HCT116 (cell line): ENCODE results near the gene PDE4D. TPM values are rescaled to one million over a fixed set of nuclear protein-coding genes. Genes with fewer than 3 reads are reported as not detected.

Experiments used
- ATAC-seq: fragments of 200-7000 bp; cut with Tn5 transposase; 2 replicates; pipeline ENCODE4 v1.9.1; 2020; ENCODE audit warnings: mild to moderate bottlenecking, moderate library complexity
- BruUV-seq: library from RNA; stranded (reverse); fragments of 400-500 nt; replicated peaks from 2 replicates; lab custom pipeline; 2021; lab: Mats Ljungman, UMichigan
- CTCF ChIA-PET: fragments of 300-600 bp; sonication (Branson Sonifier 250); formaldehyde crosslinking; loops from one replicate; lab custom pipeline; 2021; ENCODE audit warnings: antibody characterized with exemption; lab: Charles Lee
- POLR2A ChIA-PET: fragments of 300-600, 350-600 bp; sonication (Branson Sonifier 250); formaldehyde crosslinking; loops from one replicate; lab custom pipeline; 2021; ENCODE audit warnings: antibody characterized with exemption; lab: Charles Lee
- RAD21 ChIA-PET, 2 experiments: fragments of 300-600 bp; sonication (Branson Sonifier 250); formaldehyde crosslinking; loops; one replicate each; lab custom pipeline; 2023; ENCODE audit warnings: low total read pairs in 2 of 2; ENCODE audit not compliant: uncharacterized antibody in 2 of 2, unreplicated experiment in 2 of 2, low non-redundant PET in 1 of 2; lab: Charles Lee
- DNase-seq: peaks from one replicate; pipeline ENCODE4 v3.0.0-alpha.2; 2010; ENCODE audit warnings: low read depth, low spot score
- H2AFZ ChIP-seq: fragments of 200-600 bp; shearing (Covaris generic), sonication (generic); 2 replicates; pipeline ENCODE4 v1.6.1; 2017; ENCODE audit warnings: low read depth, mixed run types, mixed read lengths, antibody characterized with exemption, low read length; ENCODE audit not compliant: poor library complexity, severe bottlenecking
- H3K27ac ChIP-seq: 2 replicates; pipeline ENCODE4 v1.5.1; 2012; ENCODE audit warnings: low read depth, low read length
- H3K27me3 ChIP-seq: fragments of 200-600 bp; sonication (generic); 2 replicates; pipeline ENCODE4 v1.6.1; 2016; ENCODE audit warnings: mixed run types, low read length, mixed read lengths; ENCODE audit not compliant: insufficient read depth
- H3K36me3 ChIP-seq, 2 experiments: fragments of 200-500 bp in 1 of 2; fragments of 200-600 bp in 1 of 2; sonication (Bioruptor generic) in 1 of 2; sonication (generic) in 1 of 2; 2 replicates each; pipeline versions ENCODE4 v1.5.1 to v1.6.1; 2014 to 2016; ENCODE audit warnings: low read length in 2 of 2, inconsistent platforms in 1 of 2, mixed read lengths in 1 of 2, mixed run types in 1 of 2; ENCODE audit not compliant: insufficient read depth in 2 of 2, control insufficient read depth in 1 of 2
- H3K4me1 ChIP-seq, 2 experiments: fragments of 200-600 bp in 1 of 2; sonication (generic) in 1 of 2; 2 replicates each; pipeline versions ENCODE4 v1.5.1 to v1.6.1; 2012 to 2017; ENCODE audit warnings: low read length in 2 of 2, inconsistent platforms in 1 of 2, mild to moderate bottlenecking in 1 of 2, mixed read lengths in 1 of 2, mixed run types in 1 of 2, moderate library complexity in 1 of 2; ENCODE audit not compliant: insufficient read depth in 2 of 2, control insufficient read depth in 1 of 2
- H3K4me2 ChIP-seq: fragments of 200-600 bp; sonication (generic); 2 replicates; pipeline ENCODE4 v1.6.1; 2017; ENCODE audit warnings: mixed run types, low read length, mixed read lengths
- H3K4me3 ChIP-seq, 2 experiments: fragments of 200-600 bp in 1 of 2; sonication (generic) in 1 of 2; replicated peaks in 1 of 2; 2 replicates each; pipeline ENCODE4 v1.5.1; 2011 to 2016; ENCODE audit warnings: low read length in 2 of 2, control low read depth in 1 of 2, low read depth in 1 of 2, mild to moderate bottlenecking in 1 of 2, mixed read lengths in 1 of 2, mixed run types in 1 of 2
- H3K79me2 ChIP-seq: fragments of 200-600 bp; sonication (generic); 2 replicates; pipeline ENCODE4 v1.6.1; 2017; ENCODE audit warnings: mild to moderate bottlenecking, mixed run types, low read length, moderate library complexity, mixed read lengths; ENCODE audit not compliant: insufficient read depth
- H3K9ac ChIP-seq: fragments of 200-600 bp; sonication (generic); 2 replicates; pipeline ENCODE4 v1.6.1; 2016; ENCODE audit warnings: low read length, mixed read lengths
- H3K9me2 ChIP-seq: fragments of 200-600 bp; sonication (generic), shearing (Covaris generic); 2 replicates; pipeline ENCODE4 v1.6.1; 2017; ENCODE audit warnings: mixed run types, mild to moderate bottlenecking, moderate library complexity; ENCODE audit not compliant: insufficient read depth
- H3K9me3 ChIP-seq, 2 experiments: fragments of 200-500 bp in 1 of 2; fragments of 200-600 bp in 1 of 2; sonication (Bioruptor generic) in 1 of 2; sonication (generic) in 1 of 2; 2 replicates each; pipeline ENCODE4 v1.6.1; 2014 to 2017; ENCODE audit warnings: low read length in 2 of 2, mixed read lengths in 2 of 2, inconsistent platforms in 1 of 2, low read depth in 1 of 2, mild to moderate bottlenecking in 1 of 2, mixed run types in 1 of 2, moderate library complexity in 1 of 2; ENCODE audit not compliant: control insufficient read depth in 1 of 2, insufficient read depth in 1 of 2
- H4K20me1 ChIP-seq: fragments of 200-600 bp; sonication (generic), shearing (Covaris generic); 2 replicates; pipeline ENCODE4 v1.6.1; 2017; ENCODE audit warnings: mixed run types, mild to moderate bottlenecking, moderate library complexity; ENCODE audit not compliant: insufficient read depth
- ELF1 ChIP-seq: IDR thresholded peaks from 2 replicates; pipeline ENCODE4 v1.6.1; 2012; ENCODE audit warnings: low read depth, borderline replicate concordance
- EZH2 ChIP-seq: fragments of 200-600 bp; sonication (generic); IDR thresholded peaks from 2 replicates; pipeline ENCODE4 v1.6.1; 2017; ENCODE audit warnings: antibody characterized with exemption, mixed run types
- POLR2A ChIP-seq: IDR thresholded peaks from 2 replicates; pipeline ENCODE4 v1.7.0; 2011; ENCODE audit warnings: borderline replicate concordance; ENCODE audit not compliant: insufficient read depth, insufficient read length; ENCODE audit errors: extremely low read depth
- POLR2AphosphoS5 ChIP-seq: IDR thresholded peaks from 2 replicates; pipeline ENCODE4 v1.6.1; 2011; ENCODE audit warnings: mild to moderate bottlenecking, low read depth, low read length, moderate library complexity
- RAD21 ChIP-seq: IDR thresholded peaks from 2 replicates; pipeline ENCODE4 v1.6.1; 2012; ENCODE audit warnings: low read depth, mild to moderate bottlenecking
- SIN3A ChIP-seq: IDR thresholded peaks from 2 replicates; pipeline ENCODE4 v1.6.1; 2012; ENCODE audit warnings: low read depth
- SP1 ChIP-seq: IDR thresholded peaks from 2 replicates; pipeline ENCODE4 v1.6.1; 2012; ENCODE audit warnings: low read depth
- TCF7L2 ChIP-seq: IDR thresholded peaks from 2 replicates; pipeline ENCODE4 v1.7.0; 2011; ENCODE audit warnings: borderline replicate concordance, inconsistent platforms; ENCODE audit not compliant: insufficient read depth, insufficient read length; ENCODE audit errors: extremely low read depth
- YY1 ChIP-seq: IDR thresholded peaks from 2 replicates; pipeline ENCODE4 v1.6.1; 2011; ENCODE audit warnings: low read length, low read depth, moderate library complexity, mild to moderate bottlenecking; ENCODE audit not compliant: insufficient replicate concordance; ENCODE audit errors: extremely low read depth
- ZFX ChIP-seq: fragments of 450-650 bp; IDR thresholded peaks from 2 replicates; pipeline ENCODE4 v1.6.1; 2017
- ZNF274 ChIP-seq: fragments of 200-500 bp; sonication (Bioruptor generic); IDR thresholded peaks from 2 replicates; pipeline ENCODE4 v1.6.1; 2014; ENCODE audit warnings: mild to moderate bottlenecking, low read depth, low read length, inconsistent platforms
- intact Hi-C: fragments of 100-400 bp; cut with micrococcal nuclease; formaldehyde crosslinking; loops from 2 replicates; pipeline ENCODE4 v1.10.0; 2022
- total RNA-seq: library from RNA; stranded (reverse); gene quantifications from one replicate; pipeline ENCODE4 v1.2.1, GENCODE V29; 2021; ENCODE audit not compliant: unreplicated experiment
- TF ChIP-seq, protein P1 (sequence below): IDR thresholded peaks from 2 replicates; pipeline ENCODE4 v1.6.1; 2012
- TF ChIP-seq, protein P2 (sequence below): IDR thresholded peaks from 2 replicates; pipeline ENCODE4 v1.6.1; 2012
- TF ChIP-seq, protein P3 (sequence below), 3 experiments: fragments of 200-600 bp in 1 of 3; sonication (generic) in 1 of 3; IDR thresholded peaks in 2 of 3; conservative IDR thresholded peaks in 1 of 3; 2 replicates each; pipeline ENCODE4 v1.5.1; 2012 to 2017; ENCODE audit warnings: low read depth in 2 of 3, low read length in 2 of 3, antibody characterized with exemption in 1 of 3, borderline replicate concordance in 1 of 3, control low read depth in 1 of 3, mild to moderate bottlenecking in 1 of 3, mixed read lengths in 1 of 3, mixed run types in 1 of 3, moderate library complexity in 1 of 3; ENCODE audit not compliant: insufficient read depth in 1 of 3
- TF ChIP-seq, protein P4 (sequence below): IDR thresholded peaks from 2 replicates; pipeline ENCODE4 v1.6.1; 2012; ENCODE audit warnings: low read depth
- TF ChIP-seq, protein P5 (sequence below): IDR thresholded peaks from 2 replicates; pipeline ENCODE4 v1.6.1; 2011; ENCODE audit warnings: mild to moderate bottlenecking, low read length, moderate library complexity; ENCODE audit not compliant: insufficient replicate concordance; ENCODE audit errors: extremely low read depth

The PDE4D gene
- total RNA-seq, 1 experiment from 2014 or later: 1.1 TPM

DNA sequence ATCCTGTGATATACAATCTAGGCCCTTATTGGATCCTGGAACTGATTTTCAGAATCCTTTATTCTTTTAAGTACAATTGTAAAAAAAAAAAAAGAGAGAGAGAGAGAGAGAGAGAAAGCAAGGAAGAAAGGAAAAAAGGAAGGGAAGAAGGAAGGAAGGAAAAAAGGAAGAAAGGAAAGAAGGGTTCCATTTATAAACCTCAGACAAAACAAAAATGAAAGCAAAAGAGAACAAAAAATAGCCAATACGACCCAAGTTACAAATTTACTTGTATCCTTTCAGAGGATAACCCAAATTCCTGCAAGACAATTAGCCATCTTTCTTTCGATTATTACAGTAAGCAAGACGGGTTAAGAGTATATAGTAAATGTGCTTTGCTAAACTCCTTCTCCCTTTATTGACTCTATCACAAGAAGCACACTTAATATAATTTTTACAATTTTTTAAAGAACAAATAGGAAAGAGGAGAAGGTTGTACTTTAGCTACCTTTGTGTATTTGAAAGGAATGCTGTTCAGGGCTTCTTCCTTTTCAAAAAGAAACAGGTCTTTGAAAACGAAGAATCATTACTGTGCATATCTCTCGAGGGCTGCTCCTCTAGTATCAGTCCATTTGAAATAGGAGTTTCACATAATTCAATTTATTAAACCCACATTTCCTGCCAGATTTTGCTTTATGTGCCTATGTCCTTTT, 767.4 kb downstream of the PDE4D start:
- BruUV-seq: no TSS peak
- intact Hi-C loops: loop anchor here (10.0 kb wide), 1 partner anchor 1331 kb away; no protein-coding TSS in a partner anchor
- H3K9ac ChIP-seq: no peak overlapping the region
- ChIA-PET CTCF (no interaction called here), RAD21 (no interaction called here), POLR2A (no interaction called here)
- H3K4me2 ChIP-seq: no peak overlapping the region
- no peak for DNase-seq
- H3K4me3 ChIP-seq: no peak overlapping the region
- no peaks in the 10 kb centered on the region for H3K79me2 ChIP-seq
- no peak overlapping the region for H2AFZ ChIP-seq
- H3K36me3 ChIP-seq: no peaks in the 10 kb centered on the region
- H3K27me3 ChIP-seq: no peaks in the 10 kb centered on the region
- H3K27ac ChIP-seq: no peak overlapping the region
- TF ChIP-seq, protein P1, sequence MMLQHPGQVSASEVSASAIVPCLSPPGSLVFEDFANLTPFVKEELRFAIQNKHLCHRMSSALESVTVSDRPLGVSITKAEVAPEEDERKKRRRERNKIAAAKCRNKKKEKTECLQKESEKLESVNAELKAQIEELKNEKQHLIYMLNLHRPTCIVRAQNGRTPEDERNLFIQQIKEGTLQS: no peak
- TF ChIP-seq TCF7L2 (no peak), ZFX (no peak), POLR2AphosphoS5 (no peak), POLR2A (no peak), ELF1 (no peak), SIN3A (no peak), YY1 (no peak), SP1 (no peak), ZNF274 (no peak), EZH2 (no peak), RAD21 (no peak)
- TF ChIP-seq, protein P2, sequence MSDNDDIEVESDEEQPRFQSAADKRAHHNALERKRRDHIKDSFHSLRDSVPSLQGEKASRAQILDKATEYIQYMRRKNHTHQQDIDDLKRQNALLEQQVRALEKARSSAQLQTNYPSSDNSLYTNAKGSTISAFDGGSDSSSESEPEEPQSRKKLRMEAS: no peak
- TF ChIP-seq, protein P3, sequence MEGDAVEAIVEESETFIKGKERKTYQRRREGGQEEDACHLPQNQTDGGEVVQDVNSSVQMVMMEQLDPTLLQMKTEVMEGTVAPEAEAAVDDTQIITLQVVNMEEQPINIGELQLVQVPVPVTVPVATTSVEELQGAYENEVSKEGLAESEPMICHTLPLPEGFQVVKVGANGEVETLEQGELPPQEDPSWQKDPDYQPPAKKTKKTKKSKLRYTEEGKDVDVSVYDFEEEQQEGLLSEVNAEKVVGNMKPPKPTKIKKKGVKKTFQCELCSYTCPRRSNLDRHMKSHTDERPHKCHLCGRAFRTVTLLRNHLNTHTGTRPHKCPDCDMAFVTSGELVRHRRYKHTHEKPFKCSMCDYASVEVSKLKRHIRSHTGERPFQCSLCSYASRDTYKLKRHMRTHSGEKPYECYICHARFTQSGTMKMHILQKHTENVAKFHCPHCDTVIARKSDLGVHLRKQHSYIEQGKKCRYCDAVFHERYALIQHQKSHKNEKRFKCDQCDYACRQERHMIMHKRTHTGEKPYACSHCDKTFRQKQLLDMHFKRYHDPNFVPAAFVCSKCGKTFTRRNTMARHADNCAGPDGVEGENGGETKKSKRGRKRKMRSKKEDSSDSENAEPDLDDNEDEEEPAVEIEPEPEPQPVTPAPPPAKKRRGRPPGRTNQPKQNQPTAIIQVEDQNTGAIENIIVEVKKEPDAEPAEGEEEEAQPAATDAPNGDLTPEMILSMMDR (IDR thresholded peaks at IDR 0.05 in 2 of 3, conservative IDR thresholded peaks at IDR 0.05 in 1 of 3; ENCODE audit: borderline replicate concordance in 1 of 3, insufficient read depth in 1 of 3, low read depth in 2 of 3, low read length in 2 of 3): no peak
- TF ChIP-seq, protein P4, sequence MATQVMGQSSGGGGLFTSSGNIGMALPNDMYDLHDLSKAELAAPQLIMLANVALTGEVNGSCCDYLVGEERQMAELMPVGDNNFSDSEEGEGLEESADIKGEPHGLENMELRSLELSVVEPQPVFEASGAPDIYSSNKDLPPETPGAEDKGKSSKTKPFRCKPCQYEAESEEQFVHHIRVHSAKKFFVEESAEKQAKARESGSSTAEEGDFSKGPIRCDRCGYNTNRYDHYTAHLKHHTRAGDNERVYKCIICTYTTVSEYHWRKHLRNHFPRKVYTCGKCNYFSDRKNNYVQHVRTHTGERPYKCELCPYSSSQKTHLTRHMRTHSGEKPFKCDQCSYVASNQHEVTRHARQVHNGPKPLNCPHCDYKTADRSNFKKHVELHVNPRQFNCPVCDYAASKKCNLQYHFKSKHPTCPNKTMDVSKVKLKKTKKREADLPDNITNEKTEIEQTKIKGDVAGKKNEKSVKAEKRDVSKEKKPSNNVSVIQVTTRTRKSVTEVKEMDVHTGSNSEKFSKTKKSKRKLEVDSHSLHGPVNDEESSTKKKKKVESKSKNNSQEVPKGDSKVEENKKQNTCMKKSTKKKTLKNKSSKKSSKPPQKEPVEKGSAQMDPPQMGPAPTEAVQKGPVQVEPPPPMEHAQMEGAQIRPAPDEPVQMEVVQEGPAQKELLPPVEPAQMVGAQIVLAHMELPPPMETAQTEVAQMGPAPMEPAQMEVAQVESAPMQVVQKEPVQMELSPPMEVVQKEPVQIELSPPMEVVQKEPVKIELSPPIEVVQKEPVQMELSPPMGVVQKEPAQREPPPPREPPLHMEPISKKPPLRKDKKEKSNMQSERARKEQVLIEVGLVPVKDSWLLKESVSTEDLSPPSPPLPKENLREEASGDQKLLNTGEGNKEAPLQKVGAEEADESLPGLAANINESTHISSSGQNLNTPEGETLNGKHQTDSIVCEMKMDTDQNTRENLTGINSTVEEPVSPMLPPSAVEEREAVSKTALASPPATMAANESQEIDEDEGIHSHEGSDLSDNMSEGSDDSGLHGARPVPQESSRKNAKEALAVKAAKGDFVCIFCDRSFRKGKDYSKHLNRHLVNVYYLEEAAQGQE: no peak
- TF ChIP-seq, protein P5, sequence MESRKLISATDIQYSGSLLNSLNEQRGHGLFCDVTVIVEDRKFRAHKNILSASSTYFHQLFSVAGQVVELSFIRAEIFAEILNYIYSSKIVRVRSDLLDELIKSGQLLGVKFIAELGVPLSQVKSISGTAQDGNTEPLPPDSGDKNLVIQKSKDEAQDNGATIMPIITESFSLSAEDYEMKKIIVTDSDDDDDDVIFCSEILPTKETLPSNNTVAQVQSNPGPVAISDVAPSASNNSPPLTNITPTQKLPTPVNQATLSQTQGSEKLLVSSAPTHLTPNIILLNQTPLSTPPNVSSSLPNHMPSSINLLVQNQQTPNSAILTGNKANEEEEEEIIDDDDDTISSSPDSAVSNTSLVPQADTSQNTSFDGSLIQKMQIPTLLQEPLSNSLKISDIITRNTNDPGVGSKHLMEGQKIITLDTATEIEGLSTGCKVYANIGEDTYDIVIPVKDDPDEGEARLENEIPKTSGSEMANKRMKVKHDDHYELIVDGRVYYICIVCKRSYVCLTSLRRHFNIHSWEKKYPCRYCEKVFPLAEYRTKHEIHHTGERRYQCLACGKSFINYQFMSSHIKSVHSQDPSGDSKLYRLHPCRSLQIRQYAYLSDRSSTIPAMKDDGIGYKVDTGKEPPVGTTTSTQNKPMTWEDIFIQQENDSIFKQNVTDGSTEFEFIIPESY: no peak
- ATAC-seq: no peak
- peaks cover 18 to 26% of the 10 kb centered on the region in 2 experiments for H3K4me1 ChIP-seq
- no peaks in the 10 kb centered on the region for H4K20me1 ChIP-seq
- no peaks in the 10 kb centered on the region for H3K9me3 ChIP-seq
- H3K9me2 ChIP-seq: no peaks in the 10 kb centered on the region
